GM19438 (cell line): ENCODE data around the gene FANCC.

Experiments
- ATAC-seq: cut with Tn5 transposase; IDR thresholded peaks from one replicate; pipeline ENCODE4 v1.9.1; 2021; ENCODE audit warnings: low read depth; ENCODE audit not compliant: unreplicated experiment

The FANCC gene

DNA sequence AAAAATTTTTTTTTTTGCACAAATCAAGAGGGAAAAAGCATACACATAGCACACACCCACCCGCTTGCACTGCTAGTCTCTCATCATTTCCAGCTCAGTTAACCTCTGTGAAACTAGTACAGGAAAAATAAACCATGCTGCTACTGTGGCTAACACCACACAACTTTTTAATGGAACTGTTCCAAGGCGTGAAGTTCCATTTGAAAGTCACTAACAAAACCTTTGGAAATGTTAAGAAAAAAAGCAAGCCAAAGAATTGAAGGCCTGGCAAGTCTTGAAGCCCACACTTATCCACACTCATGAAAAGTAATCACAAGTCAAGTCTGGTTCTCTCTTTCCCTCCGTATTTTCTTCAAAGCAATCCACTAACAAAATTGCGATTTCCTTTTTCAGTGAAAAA is 116.3 kb downstream of the FANCC start:
- no peak for ATAC-seq

DNA sequence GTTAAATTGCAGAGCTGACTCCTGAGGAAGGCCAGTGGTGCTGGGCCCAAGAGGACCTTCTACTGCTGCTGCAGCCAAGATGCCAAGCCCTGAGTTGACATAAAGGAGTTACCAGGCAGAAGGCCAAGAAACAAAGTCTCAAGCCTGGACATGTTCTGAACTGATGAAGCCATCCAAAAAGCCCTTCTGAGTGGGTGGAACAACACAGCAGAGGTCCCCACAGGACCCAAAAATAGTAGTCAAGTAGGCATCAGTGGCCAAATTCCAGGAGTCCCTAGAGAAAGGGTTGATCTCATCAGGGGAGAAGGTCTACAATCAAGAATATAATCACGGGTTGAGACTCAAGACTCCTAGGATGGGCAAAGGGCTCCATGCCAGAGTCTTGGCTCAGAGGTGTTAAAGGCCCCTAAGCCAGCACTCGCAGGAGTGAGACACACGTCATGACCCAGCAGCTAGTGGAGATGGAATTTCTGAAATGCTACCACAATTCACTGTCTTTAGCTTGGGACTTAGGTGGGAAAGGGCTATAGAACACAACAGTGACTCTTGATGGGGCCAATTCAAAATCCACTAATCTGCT is 119.7 kb downstream of the FANCC start:
- ATAC-seq = no peak

- ATAC-seq = no peak
Observed at GRCh38 chr9:95193480-95193879, 124.0 kb downstream of the FANCC start.

DNA sequence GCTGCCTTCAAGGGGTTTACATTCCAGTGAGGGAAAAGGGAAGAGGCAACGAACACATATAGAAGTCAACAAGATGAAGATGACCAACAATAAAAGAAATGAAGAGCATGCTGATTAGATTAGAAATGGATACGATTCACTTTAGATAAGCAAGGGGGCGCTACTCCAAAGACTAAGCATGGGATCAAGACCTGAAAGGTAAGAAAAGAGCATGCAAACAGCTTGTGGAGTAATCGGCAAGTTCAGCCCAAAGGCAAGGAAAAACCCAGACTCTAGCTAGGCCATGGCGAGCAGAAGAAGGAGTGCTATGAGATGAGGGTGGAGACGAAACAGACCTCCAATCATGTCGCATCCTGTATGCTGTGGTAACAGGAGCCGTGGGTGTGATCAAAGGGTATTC is 124.4 kb downstream of the FANCC start:
- ATAC-seq = no peak

GRCh38 chr9:95192631-95193030 is 124.9 kb downstream of the FANCC start:
- no peak for ATAC-seq

- no peak for ATAC-seq
Observed at GRCh38 chr9:95190413-95190812, 127.1 kb downstream of the FANCC start.

GRCh38 chr9:95189251-95190098 is 128.0 kb downstream of the FANCC start:
- no peak for ATAC-seq

DNA sequence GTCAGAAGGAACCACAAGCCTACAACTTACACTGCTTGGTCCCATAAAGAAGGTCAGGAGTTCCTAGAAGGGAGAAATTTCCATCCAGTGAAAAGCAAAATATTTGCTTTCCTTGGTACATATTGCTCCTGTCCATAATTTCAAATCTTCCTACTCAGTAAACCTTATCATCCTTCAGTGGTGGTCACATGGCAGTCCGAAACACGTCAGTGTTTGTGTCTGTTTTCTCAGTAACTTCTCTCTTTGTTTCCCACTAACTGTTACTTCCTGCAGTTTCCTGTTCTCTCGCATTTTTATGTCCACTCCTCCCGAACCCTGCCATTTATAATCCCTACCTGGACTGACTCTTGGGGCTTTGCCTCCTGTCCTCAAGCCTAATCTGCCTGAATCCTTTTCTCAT is 129.1 kb downstream of the FANCC start:
- ATAC-seq = no peak

- ATAC-seq = no peak
Observed at GRCh38 chr9:95185956-95186355, 131.6 kb downstream of the FANCC start.

- ATAC-seq = no peak
Observed at GRCh38 chr9:95182854-95183563, 134.5 kb downstream of the FANCC start.

DNA sequence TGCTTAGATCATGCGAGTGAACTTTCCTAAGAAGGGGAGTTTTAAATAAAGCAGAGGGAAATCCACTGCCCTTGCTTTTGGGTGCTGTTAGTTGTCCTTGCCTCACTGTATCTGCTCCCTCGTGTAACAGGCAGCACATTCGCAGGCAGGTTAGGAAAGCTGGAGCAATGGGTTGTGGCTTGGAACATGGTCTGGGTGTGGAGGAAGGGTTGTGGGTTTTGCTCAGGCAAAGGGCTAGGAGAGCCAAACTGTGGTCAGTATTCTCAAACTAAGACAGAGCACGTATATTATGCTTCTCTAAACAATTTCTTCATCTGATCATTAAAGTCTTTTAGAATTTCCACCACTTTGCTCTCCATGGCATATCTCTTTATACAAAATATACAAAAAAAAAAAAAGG is 135.7 kb downstream of the FANCC start:
- ATAC-seq = no peak

- no peak for ATAC-seq
Observed at GRCh38 chr9:95181226-95181818, 136.2 kb downstream of the FANCC start.

- no peak for ATAC-seq
Observed at GRCh38 chr9:95177617-95178016, 139.9 kb downstream of the FANCC start.

- ATAC-seq = no peak
Observed at GRCh38 chr9:95176755-95177319, 140.7 kb downstream of the FANCC start.

DNA sequence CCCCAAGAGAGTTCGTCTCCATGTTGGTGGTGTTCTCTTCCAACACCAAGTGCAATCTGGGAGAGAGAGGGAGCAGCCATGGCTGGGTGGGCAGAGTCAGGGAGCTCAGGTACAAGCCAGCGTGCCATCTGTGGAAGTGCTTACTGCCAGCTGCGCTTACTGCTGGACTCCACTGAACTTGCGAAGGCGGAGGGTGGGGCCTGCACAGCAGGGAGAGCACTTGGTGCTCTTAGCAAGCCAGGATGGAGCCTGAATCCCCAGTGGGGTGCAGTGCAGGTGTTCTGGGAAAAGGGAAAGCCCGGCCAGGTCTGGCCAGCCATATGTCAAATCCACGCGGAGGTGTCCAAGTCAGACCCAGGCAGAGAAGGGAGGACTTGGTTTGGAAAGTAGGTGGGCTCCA is 142.0 kb downstream of the FANCC start:
- no peak for ATAC-seq

GRCh38 chr9:95174038-95174437 is 143.5 kb downstream of the FANCC start:
- no peak for ATAC-seq

GRCh38 chr9:95171596-95171995 is 145.9 kb downstream of the FANCC start:
- no peak for ATAC-seq

- ATAC-seq = no peak
Observed at GRCh38 chr9:95171001-95171400, 146.5 kb downstream of the FANCC start.

- no peak for ATAC-seq
Observed at GRCh38 chr9:95167998-95168397, 149.5 kb downstream of the FANCC start.

- ATAC-seq = no peak
Observed at GRCh38 chr9:95165004-95165403, 152.5 kb downstream of the FANCC start.
